Measurements from ENCODE around the gene STK32C.

DNA sequence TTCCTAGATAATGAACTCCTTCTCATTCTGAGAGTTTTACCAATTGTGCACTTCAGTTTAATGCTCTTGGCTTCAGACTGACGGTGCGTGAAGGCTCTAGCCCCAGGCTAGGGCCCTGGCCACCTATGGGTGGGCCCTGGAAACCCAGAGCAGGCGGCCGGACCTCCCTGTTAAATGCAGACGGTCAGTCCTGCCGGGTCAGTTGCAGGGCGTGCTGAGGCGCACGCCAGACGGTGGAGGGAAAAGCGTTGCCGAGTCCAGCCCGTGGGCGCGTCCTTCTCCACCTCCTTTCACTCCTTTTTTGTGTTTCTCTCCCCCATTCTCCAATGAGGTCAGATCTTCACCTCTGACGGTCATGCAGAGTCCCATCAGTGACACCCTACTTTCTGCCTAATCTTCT, 118.7 kb downstream of the STK32C start:
- TF ChIP-seq, protein P1, sequence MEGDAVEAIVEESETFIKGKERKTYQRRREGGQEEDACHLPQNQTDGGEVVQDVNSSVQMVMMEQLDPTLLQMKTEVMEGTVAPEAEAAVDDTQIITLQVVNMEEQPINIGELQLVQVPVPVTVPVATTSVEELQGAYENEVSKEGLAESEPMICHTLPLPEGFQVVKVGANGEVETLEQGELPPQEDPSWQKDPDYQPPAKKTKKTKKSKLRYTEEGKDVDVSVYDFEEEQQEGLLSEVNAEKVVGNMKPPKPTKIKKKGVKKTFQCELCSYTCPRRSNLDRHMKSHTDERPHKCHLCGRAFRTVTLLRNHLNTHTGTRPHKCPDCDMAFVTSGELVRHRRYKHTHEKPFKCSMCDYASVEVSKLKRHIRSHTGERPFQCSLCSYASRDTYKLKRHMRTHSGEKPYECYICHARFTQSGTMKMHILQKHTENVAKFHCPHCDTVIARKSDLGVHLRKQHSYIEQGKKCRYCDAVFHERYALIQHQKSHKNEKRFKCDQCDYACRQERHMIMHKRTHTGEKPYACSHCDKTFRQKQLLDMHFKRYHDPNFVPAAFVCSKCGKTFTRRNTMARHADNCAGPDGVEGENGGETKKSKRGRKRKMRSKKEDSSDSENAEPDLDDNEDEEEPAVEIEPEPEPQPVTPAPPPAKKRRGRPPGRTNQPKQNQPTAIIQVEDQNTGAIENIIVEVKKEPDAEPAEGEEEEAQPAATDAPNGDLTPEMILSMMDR (IDR thresholded peaks at IDR 0.05): no peak
- TF ChIP-seq JUNB (IDR thresholded peaks at IDR 0.05) (no peak), POLR2A (IDR thresholded peaks at IDR 0.05; ENCODE audit: low read length) (no peak), RCOR1 (IDR thresholded peaks at IDR 0.05; ENCODE audit: low read depth, low read length) (no peak), RFX5 (IDR thresholded peaks at IDR 0.05) (no peak), ZFP36 (IDR thresholded peaks at IDR 0.05; ENCODE audit: borderline replicate concordance, partially characterized antibody) (no peak), HEYL (CRISPR knock-in tag; IDR thresholded peaks at IDR 0.05) (no peak)
- TF ChIP-seq, protein P2, sequence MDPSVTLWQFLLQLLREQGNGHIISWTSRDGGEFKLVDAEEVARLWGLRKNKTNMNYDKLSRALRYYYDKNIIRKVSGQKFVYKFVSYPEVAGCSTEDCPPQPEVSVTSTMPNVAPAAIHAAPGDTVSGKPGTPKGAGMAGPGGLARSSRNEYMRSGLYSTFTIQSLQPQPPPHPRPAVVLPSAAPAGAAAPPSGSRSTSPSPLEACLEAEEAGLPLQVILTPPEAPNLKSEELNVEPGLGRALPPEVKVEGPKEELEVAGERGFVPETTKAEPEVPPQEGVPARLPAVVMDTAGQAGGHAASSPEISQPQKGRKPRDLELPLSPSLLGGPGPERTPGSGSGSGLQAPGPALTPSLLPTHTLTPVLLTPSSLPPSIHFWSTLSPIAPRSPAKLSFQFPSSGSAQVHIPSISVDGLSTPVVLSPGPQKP (IDR thresholded peaks at IDR 0.05; ENCODE audit: low read depth, low read length): no peak
- TF ChIP-seq, protein P3, sequence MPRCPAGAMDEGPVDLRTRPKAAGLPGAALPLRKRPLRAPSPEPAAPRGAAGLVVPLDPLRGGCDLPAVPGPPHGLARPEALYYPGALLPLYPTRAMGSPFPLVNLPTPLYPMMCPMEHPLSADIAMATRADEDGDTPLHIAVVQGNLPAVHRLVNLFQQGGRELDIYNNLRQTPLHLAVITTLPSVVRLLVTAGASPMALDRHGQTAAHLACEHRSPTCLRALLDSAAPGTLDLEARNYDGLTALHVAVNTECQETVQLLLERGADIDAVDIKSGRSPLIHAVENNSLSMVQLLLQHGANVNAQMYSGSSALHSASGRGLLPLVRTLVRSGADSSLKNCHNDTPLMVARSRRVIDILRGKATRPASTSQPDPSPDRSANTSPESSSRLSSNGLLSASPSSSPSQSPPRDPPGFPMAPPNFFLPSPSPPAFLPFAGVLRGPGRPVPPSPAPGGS (IDR thresholded peaks at IDR 0.05): no peak

Measured in A549 (cell line).